ENCODE data around the gene UBASH3B.

DNA sequence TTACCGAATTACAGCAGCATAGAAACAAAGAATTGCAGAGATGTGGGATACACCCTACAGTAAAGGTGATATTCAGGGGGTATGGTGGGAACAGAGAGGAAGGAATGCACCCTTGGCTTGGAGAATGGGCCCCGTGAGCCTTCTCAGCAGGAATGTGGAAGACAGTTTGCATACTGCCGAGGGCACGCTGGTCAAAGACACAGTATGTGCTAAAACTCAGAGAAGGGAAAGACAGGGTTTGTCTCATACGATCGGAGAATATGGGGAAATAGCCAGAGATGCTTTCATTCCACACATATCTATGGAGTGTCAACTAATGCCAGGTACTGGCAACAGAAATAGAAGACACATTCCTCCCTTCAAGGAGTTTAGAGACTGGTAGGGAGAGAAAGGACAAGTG lies 36.9 kb downstream of the UBASH3B start:
- TF ChIP-seq, protein P1, sequence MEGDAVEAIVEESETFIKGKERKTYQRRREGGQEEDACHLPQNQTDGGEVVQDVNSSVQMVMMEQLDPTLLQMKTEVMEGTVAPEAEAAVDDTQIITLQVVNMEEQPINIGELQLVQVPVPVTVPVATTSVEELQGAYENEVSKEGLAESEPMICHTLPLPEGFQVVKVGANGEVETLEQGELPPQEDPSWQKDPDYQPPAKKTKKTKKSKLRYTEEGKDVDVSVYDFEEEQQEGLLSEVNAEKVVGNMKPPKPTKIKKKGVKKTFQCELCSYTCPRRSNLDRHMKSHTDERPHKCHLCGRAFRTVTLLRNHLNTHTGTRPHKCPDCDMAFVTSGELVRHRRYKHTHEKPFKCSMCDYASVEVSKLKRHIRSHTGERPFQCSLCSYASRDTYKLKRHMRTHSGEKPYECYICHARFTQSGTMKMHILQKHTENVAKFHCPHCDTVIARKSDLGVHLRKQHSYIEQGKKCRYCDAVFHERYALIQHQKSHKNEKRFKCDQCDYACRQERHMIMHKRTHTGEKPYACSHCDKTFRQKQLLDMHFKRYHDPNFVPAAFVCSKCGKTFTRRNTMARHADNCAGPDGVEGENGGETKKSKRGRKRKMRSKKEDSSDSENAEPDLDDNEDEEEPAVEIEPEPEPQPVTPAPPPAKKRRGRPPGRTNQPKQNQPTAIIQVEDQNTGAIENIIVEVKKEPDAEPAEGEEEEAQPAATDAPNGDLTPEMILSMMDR (conservative IDR thresholded peaks at IDR 0.05 in 1 of 2, IDR thresholded peaks at IDR 0.05 in 1 of 2; ENCODE audit: extremely low read depth in 1 of 2, insufficient read depth in 1 of 2, low read depth in 1 of 2, low read length in 2 of 2), result no peak
- TF ChIP-seq EZH2 (IDR thresholded peaks at IDR 0.05; ENCODE audit: borderline replicate concordance, low read length), result no peak
